Central memory CD4-positive, alpha-beta T cell (primary cell): ENCODE results near the gene FADS1.

Experiments
- DNase-seq: peaks from one replicate; pipeline ENCODE4 v3.0.0; 2022

The FADS1 gene

GRCh38 chr11:61754534-61755482, 62.0 kb downstream of the FADS1 start:
- no peak for DNase-seq

DNA sequence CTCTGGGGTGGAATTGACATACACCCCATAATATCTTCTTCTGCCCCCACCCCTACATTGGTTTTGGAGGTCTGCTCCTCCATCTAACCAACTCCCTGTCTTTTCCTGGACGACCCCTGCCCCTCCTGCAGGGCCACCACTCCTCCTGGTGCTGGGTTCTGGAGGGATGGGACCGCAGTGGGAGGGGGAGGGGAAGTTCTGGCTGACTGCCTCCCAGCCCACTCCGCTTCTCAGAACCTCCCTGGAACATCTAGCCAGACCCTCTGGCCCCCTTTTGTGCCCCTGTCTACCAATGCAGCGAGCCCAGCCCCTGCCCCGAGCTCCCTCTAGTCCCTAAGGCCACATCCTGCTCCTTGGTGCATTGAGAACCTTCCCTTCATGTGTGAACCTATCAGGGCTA, 63.1 kb downstream of the FADS1 start:
- DNase-seq: no peak

DNA sequence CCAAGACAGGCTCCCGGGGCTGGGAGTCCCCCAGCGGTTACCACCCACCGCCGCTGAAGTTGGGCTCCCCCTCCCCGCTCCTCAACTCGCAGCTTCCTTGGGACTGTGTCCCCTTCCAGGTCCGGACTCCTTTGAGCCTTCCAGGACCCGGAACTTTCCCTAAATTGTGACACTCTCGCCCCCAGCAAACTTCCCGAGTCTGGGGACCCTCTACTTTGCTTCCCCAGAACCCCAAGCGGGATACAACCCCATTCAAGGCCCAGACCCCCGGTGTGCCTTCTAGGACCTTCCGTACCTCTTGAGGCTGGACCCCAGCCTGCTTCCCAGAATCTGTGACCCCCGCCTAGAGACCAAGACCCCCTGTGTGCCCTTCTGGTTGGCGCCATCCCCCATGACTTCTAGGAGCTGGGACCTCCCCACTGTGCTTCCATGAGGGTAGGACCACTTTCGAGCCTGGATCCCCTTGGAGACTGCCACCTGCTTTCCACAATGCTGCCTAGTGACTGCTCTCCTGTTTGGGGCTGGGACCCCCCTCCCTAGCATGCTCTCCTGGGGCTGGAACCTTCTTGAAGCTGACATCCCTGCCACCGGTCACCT, 63.8 kb downstream of the FADS1 start:
- no peak for DNase-seq

DNA sequence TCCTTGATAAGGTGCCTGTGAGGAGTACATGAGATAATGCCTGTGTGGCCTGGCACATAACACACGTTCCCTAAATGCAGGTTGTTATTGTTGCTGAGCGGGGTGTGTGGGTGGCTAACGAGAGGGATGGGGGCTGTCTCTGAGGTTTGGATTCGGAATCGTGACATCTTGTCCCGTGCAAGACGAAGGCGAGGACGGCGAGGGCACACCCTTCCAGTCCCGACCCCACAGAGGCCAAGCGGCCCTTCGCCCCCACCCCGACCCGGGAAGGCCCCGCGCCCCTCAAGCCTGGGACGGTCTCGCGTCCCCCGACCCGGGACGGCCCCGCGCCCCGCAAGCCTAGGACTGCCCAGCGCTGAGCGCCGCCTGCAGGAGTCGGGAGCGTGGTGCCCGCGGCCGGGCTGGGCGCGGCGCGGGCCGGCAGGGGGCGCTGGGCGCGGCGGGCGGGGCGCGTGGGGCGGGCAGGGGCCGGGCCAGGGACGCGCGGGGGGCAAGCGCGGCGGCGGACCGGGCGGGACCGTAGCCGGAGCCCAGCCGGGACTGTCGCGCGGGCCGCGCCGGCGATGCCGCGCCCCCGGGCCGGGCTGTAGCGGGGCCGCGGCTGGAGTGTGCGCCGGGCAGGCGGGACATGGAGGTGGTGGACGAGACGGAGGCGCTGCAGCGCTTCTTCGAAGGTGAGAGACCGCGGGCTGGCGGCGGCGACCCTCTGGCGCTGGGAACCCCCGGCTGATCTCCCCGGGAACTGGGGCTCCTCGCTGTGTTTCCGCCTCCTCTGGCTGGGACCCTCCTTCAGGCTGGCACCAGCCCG, 64.5 kb downstream of the FADS1 start, which contains the start of gene MYRF:
Gene MYRF, plus strand, starts transcription at position 520 of the 808 bp plus-strand sequence. Its CDS starts 109 bp downstream, at position 629.
- DNase-seq: peak; percentile 40

DNA sequence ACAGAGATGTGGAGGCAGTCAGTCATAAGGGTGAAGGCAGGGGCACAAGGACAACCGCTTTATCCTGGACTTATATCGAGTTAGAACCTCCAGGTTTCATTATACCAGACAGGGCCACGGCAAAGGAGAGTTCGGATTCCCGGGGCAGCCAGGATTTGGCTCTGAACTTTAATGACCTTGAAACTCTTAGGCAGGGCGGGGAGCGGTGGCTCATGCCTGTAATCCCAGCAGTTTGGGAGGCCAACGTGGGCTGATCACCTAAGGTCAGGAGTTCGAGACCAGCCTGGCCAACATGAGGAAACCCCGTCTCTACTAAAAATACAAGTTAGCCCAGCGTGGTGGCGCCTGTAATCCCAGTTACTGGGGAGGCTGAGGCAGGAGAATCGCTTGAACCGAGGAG, 65.4 kb downstream of the FADS1 start:
- no peak for DNase-seq

- no peak for DNase-seq
Measured at GRCh38 chr11:61750631-61751273, 66.1 kb downstream of the FADS1 start.
